Stimulated activated CD4-positive, alpha-beta T cell treated with anti-CD3 and anti-CD28 coated beads, Interleukin-4, amount 100 ng/mL, for 1 hour (primary cell): Measurements from ENCODE around the gene PMVK.

Source experiments
- DNase-seq: peaks from one replicate; pipeline ENCODE4 v3.0.0-alpha.2; 2020

The PMVK gene

GRCh38 chr1:154945962-154946850, 9.7 kb upstream of the PMVK start:
- DNase-seq = no peak

- DNase-seq = no peak
Measured at GRCh38 chr1:154945160-154945961, 8.8 kb upstream of the PMVK start.

GRCh38 chr1:154944401-154945159, 8.1 kb upstream of the PMVK start:
- no peak for DNase-seq

DNA sequence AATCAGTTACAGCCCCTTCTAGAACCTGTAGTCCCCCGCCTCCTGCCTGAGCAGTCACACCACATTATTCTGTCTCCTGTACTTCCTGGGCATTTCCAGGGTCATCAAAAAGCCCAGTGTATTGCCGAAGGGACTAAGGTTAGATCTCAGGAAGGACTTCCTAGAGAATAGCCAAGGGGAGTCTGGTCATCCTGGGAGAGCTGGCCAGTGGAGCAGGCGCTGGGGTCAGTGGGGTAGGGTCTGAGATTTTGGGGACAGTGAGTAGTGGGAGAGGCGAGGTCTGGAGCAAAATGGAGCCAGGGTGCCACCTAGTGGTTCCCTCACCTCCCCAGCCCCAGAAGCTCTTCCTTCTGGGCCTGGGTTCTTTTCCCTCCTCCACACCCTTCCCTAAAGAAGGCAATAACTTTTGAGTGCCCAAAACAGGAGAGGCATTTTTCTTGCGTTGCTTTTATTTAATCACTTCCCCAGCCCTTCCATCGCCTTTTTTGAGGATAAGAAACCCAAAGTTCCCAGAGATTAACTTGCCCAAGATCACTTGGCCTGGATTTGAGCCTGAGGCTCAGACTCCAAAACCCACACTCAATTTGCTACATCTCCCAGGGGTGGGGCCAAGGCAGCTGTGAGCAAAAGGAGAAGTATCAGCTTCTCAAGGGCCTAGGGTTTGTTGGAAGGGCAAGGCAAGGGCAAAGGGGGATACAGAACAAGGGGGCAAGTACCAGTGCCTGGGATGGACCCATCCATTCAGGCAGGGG, 7.3 kb upstream of the PMVK start:
- DNase-seq = peak; percentile 50

DNA sequence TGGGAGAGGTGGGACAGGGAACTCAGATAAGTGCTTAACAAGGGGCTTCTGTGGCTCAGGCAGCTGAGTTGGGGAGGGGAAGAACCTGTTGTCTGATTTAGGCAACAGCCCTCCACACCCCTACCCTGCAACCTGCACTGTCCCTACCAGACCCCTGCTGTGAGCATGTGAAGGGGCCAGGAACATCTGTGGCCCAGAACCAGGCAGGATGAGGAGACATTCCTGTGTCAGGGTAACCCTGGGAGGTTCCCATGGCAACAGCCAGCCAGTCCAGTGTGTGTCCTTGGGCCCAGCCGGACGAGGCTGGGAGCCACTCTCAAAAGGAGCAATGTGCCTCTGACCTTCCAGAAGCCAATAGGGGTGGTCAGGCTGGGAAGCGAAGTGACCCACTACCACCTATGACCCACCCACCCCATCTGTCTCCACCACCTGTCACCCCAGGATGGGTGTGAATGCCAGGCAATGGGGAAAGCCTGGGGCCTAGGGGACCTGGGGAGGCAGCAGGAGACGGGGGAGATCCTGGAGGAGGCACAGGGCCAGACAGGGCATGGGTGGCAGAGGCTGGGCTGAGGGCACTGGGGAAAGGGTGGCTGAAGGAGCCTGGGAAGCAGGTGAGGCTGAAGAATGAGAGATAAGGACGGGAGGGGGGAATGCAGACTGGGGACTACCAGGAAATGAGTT, 5.0 kb upstream of the PMVK start:
- no peak for DNase-seq

DNA sequence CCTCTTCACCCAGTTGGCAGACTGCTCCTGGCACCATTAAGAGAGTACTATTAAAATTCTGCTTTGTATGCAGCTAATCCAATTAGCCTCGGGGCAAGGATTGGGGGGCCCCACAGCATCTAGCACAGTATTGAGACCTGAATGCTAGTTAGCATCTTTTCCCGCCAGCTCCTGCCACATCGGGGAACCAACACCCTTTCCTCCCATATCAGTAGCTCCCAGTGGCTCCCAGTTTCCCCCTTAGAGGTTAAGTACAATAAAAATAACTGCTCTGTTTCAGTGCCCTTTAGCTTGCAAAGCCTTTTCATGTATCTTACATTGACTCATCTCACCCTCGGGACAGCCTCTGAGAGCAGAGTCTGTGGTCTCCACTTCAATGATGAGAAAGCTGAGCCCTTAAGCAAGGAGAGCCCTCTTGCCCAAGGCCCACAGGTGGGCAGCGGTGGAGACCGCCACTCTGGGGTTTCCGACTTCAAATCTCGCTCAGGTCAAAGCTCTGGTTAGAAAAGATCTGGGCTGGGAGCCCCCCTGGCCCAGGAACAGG, 4.2 kb upstream of the PMVK start:
- no peak for DNase-seq

DNA sequence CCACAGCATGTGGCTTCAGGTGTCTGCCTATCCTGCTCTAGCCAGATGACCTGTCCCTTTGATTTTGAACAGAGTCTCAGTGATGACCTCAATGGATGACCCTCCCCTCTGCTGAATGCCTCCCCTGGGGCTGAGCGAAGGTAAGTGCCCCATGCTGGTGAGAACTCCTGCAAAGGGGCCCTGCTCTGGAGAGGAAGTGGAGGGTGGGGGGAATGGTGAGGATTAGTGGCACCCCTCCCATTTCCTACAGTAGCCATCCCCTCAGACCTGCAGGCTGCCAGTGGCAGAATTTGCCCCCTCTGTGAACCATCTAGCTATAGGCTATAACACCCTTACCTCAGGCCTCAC, 3.7 kb upstream of the PMVK start:
- no peak for DNase-seq

GRCh38 chr1:154938604-154939399, 2.3 kb upstream of the PMVK start:
- DNase-seq = no peak

DNA sequence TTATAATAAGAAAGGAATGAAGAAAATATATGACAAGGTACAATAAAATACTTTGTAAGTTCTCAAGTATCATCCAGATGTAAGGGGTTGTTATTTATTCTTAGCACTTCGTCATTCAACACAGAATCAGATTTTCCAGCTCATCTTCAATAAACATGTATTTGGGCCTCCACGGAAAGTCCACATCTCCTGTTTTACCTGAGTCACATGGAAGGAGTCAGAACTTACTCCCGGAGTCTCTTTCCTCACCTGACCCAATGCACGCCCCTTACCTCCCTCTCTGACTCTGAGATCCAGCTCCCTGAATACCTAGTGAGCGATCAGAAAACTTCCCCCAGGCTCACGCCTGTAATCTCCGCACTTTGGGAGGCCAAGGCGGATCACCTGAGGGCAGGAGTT, 1.5 kb upstream of the PMVK start:
- no peak for DNase-seq

DNA sequence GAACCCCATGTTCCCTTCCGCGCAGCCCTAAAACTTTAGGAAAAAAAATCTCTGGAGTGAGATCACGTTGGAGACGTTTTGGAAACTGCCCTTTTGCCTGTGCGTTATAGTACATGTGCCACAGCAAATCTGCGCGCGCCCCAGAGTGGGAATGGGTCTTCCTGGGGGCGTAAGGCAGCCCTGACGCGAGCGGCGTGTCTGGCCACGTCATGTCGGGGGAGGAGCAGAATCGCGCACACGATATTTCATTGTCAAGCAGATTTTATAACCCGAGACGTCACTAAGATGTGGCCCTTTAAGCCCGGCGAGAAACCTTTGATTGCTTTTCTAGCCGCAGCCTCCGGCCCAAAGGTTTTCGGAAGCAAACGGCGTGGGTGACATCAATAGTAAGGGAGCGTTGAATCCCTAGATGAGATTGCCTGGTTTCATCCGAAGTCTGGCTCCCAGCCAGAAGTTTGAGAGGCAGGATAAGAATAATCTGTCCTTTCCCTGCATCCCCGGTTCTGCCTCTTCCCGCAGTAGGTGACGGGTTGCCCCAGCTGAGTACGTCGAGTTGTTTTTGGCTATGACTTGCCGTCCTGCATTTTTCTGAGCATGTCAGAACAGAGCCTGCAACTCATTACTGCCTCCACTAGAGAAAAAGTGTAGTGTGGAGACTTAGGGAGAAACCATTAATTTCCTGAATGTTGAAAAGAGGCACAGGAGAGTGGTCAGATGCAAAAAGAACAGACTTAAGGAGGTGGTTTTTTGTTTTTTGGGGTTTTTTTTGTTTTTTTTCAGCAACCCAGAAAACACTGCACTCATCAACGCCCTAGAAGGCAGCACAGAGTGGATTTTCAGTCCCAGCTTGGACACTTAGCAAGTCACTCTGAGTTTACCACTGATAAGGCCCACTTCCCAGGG, 817 bp upstream of the PMVK start:
- peak; percentile 87 for DNase-seq

- DNase-seq = no peak
Measured at GRCh38 chr1:154935749-154936554, 567 bp downstream of the PMVK start.

DNA sequence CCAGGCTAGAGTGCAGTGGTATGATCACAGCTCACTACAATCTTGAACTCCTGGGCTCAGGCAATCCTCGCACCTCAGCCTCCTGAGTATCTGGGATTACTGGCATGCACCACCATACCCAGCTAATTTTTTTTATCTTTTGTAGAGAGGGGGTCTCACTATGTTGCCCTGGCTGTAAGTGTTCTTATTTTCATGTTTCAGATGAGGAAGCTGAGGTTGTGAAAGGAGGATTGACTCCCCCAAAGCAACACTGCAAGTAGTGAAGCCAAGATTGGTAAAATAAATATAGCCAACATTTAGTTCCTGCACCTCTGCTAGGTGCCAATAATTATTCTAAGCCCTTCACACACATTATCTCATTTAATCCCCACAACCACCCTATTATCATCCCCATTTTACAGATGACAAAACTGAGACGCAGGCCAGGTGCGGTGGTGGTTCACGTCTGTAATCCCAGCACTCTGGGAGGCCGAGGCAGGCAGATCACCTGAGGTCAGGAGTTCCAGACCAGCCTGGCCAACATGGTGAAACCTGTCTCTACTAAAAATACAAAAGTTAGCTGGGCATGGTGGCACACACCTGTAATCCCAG, 2.1 kb downstream of the PMVK start:
- no peak for DNase-seq

GRCh38 chr1:154931940-154932487, 4.5 kb downstream of the PMVK start:
- DNase-seq = no peak

GRCh38 chr1:154926201-154926600, 10.3 kb downstream of the PMVK start:
- no peak for DNase-seq

GRCh38 chr1:154925335-154926170, 11.0 kb downstream of the PMVK start:
- no peak for DNase-seq

- no peak for DNase-seq
Measured at GRCh38 chr1:154923695-154924094, 12.8 kb downstream of the PMVK start.

DNA sequence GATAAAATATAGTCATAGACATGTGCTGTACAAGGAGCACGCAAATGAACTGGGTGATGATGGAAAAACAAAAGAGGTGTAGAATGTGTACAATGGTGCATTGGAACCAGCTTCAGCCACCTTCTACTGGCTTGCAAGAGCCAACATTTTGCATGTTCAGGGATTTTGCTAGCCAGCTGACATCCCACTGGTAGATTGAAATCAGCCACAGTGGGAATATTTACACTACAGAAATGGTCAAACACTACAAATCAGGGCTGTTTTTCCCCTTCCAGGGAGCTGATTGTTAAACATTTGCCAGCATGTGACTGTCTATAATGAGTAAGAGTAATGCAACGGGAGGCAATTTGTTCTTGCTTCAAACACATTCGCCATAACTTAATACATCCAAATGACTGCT, 23.2 kb downstream of the PMVK start:
- no peak for DNase-seq
